GM21576 (cell line): Measurements from ENCODE around the gene MAP1LC3B.

Experiments used
- ATAC-seq: cut with Tn5 transposase; IDR thresholded peaks from one replicate; pipeline ENCODE4 v1.9.1; 2021; ENCODE audit warnings: mild to moderate bottlenecking, moderate library complexity; ENCODE audit not compliant: unreplicated experiment

Gene MAP1LC3B

DNA sequence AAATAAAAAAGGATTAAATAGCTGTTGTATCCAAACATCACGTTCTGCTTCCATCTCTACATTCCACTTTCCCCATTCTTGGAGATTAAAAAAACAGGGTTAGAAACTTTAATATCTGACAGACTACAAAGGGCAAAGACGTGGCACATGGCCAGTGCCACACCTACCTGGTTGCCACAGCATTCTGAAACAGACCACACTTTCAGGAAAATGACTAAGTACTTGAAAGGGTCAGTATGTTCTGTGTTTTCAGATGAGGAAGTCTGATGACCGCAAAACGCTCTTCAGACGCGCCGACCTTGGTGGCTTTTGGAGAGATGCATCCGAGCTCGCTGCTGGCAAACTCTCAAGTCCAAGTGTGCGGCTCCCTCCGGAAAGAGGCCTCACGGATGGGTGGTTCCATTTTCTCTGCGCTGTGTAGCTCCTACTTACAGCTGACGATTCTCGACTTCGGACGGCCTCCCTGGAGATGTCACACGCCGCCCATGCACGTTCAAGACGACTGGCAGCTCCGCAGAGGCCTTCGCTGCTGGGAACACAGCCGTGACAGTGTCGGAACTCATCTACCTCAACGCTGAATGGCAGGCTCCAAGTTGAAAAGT is 15.5 kb downstream of the MAP1LC3B start:
- peak; percentile 55 for ATAC-seq

DNA sequence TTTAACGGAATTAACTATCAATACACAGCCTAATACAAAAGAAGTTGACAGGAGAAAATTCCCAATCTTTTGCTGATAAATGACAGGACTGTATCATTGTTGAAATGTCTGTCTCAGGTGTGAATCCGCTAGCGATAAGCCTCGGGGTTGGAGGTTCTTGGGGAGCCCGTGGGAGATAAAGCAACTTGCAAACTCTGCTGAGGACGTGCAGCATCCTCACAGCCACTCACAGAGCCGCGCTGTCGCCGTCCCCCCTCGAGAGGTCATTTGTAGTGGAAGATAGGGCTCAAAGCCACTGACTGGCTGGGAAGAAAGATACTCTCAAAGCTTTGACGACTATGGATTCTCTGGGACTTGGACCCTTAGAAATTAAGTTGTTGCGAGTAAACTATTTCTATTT is 17.0 kb downstream of the MAP1LC3B start:
- no peak for ATAC-seq

DNA sequence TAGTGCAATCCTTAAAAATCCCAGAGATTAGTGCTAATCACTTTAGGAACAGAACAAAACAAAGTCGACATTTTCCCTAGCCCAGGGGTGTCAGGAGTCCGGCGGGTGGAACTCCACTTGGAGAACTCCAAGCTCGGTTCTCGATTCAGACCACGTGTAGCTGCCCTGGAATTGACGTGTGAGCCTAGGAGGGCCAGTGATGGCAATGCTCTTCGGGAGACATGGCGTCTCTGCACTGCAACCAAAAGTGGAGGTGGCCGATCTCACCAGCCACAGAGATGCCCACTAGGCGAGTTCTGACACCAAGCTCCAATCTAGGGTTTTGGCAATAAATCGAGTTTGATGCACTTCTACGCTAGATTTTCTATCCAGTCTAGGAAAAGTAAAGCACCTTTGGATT is 17.6 kb downstream of the MAP1LC3B start:
- ATAC-seq = no peak

DNA sequence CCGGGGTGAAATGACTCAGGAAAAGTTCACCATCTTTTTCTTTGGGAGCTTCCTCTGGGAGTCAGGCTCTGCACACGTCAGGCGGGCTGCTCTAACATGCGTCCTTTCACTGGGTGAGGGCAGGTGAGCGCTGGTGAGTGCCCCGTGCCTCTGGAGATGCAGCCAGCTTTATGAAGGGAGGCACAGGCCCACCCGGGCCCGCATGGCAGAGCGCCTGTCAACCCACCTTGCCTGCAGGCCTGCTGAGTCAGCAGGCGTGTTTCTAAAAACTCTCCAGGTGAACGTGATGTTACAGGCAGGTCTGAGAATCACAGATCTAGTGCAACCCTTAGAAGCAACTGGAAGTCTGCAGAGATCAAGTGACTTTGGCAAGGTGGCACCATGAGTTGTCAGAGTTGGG is 18.4 kb downstream of the MAP1LC3B start:
- ATAC-seq = no peak

DNA sequence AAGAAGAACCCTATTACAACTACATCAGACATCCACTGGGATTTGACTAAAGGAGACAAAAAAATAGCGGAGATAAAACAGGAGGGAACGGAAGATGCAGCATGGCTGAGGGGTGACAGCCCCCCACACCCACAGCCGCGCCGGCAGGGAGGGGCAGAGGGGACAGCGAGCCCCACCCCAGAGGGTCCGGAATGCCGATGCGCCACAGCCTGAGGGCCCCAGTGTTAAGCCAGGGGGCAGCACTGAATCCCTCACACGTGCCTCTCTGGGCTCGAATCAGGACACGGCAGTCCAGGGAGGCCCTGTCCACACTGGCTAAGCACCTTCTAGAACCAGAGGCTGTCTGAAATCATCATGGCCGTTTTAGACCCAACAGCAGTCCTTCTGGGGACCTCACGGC is 18.8 kb downstream of the MAP1LC3B start:
- no peak for ATAC-seq

DNA sequence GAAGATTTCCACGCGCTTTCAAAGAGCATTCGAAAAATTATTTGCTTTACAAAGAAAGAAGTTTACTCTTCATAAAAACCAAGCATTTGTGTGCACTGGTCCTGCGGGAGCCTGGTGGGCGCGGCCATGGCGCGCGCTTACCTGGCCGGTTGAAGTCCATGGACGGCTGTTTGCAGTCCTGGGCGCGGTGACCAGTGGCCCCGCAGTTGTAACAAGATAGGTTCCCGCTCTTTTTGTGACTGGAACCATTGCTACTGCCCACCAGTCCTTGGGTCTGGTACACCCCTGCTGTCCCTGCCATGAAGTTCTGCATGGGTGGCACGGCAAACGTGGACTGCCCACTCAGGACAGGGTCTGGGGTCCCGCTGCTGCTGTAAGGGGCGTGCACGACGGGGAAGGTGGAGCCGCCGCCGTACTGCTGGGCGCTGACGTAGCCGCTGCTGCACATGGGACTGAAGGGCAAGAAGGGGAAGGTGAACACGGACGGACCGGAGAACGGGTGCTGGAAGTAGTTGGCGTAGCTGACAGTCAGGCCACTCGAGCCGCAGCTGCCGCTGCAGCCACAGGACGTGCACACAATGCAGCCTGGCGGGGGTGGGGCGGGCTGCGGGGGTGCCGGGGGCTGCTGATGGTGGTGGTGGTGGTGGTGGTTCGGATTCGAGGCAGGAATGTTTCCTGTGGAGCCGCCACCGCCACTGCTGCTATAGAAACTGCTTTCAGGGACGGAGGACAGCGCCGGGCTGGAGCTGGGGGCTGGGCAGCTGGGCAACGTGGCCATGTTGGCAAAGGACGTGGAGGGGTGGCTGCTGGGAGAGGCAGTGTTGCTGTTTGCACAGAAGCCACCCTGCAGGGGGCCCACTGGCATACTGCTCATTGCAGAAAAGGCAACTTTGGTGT is 19.5 kb downstream of the MAP1LC3B start:
- ATAC-seq = no peak

DNA sequence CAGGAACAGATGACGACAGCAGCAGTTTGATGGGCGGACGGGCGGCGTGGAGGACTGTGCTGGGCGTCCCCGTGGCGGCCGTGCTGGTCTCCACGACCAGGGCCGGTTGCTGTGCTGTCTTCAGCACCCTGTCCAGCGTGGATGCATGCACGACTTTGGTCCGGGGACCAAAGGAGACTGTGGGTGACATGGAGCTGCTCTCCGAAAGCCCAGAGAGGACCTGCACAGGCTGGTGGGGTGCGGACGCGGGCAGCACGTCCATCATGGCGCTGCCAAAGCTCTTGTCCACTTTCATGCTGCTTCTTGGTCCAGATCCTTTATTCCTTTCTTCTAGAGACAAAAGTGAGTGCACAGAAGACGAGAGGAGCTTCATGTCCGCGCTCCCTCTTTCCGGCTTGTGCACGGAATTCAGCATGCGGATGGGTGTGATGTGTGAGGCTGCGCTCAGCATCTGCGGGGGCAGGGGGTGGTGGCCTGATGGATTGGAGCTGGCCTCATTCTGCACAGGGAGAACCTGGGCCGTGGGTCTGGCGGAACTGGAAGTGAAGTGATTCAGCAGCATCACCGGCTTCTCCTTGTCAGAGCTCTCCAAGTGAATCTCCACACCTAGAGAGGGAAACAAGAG is 20.3 kb downstream of the MAP1LC3B start:
- no peak for ATAC-seq

DNA sequence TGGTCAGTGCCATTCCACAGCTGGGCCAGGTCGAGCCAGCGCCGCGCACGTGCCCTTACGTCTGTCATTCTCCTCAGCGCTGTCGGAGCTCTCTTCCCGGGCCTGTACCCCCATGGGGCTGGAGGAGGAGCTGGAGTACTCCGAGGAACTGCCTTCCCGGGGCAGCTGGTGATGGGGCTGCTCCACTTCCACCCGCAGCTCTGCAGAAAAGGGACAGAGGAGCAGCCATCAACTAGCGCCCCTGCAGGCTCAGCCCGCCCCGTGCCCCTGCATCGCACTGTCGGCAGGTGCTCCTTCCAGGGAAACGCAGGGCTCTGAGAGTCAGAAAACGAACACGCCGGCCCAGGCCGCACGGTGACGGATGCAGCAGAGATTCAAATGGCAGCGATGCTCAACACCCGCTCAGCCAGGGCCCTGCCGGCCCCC is 20.9 kb downstream of the MAP1LC3B start:
- no peak for ATAC-seq

DNA sequence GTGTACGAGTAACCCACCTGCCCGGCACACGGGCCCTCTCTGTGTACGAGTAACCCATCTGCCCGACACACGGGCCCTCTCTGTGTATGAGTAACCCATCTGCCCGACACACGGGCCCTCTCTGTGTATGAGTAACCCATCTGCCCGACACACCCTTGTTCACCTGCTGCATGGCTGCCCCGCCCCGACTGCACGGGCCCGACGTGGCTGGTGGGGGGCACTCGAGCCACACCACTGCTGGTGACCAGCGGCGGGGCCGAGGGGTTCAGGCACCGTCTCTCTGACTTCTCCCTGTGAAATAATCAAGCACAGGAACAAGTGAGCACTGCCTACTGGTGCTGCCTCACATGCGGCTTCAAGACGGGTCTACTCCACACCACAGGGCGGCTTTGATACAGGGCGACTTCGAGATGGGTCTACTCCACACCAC is 22.1 kb downstream of the MAP1LC3B start:
- ATAC-seq = no peak

DNA sequence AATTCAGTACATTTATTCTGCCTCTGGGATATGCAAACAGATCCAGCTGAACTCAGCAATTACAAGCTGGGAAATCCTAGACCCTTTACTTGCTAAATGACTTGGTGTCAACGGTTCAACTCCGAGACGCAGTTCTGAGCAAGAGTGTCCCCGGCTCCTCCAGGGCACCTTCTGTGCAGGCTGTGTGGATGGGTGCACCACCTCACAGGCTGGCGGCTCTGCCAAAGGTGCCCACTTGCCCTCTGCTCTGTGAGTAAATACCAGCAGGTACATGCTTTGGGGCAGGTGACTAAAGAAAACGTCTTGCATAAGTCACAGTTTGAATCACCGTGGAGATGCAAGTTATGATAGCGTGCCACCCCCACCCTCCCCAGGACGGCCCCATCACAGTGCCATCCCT is 23.3 kb downstream of the MAP1LC3B start:
- ATAC-seq = no peak

DNA sequence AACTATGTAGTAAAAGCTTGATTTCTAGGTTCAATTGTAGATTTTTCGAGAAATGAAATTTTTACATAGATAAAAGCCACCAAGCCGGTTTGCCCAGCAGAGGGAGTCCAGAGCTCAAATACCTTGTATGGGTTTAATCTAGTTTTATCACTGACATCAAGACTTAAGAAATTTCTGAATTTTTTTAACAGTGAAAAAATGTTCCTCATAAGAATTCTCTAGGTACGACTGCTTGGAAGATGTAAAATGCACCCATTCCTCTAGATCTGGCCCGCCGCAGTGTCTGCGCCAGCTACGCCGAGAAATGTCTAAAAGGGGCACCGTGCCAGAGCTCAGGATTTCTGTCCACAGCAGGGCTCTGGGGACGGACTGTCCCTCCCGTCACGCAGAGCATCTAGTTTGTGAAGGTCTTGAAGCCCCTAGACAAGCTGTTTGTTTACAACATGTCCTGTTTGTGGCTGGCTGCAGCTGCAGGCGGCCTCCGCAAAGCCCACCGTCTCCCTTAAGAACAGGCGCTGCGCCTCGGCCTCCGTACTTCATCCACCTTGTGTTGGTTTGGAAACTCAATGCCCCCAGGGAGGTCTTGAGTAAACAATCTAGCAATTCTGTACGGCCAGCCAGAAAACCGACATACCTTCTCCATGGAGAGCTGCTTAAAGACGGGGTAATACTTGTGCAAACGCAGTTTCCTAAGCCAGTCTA is 24.8 kb downstream of the MAP1LC3B start:
- ATAC-seq = no peak

DNA sequence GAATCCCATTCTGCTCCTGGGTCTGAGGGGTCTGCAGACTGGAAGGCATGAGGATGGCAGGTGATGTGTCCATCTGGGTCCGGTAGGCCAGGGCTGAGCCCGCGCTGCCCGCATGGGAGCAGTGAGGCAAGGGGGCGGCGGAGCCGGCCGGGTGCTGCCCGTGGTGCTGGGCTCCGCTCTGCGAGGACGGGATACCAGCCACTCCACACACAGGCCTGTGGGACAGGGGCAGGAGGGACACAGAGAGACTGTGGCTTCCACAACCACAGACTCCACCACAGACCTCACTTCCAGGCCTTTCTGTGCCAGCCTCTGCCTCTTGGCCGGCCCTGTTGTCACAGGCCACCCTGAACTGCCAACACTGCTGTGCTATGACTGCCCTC is 25.4 kb downstream of the MAP1LC3B start:
- ATAC-seq = no peak

DNA sequence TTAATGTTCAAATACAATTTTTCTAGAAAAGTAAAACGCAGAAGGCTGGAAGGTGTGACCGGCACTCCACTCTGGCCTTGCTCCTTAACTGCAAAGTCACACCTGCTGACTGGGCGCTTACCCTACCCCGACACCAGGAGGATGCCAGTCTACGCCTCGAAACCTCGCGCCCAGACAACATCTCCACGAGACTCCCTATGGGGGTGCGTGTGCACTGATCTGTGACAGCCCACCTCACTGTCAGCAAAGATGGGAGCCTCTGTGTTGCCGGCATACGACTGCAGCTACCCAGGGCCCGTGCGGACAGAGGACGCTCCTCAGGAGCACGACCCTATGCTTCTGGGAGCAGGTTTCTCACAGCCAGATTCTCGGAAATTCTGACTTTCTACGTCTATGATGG is 26.1 kb downstream of the MAP1LC3B start:
- no peak for ATAC-seq

DNA sequence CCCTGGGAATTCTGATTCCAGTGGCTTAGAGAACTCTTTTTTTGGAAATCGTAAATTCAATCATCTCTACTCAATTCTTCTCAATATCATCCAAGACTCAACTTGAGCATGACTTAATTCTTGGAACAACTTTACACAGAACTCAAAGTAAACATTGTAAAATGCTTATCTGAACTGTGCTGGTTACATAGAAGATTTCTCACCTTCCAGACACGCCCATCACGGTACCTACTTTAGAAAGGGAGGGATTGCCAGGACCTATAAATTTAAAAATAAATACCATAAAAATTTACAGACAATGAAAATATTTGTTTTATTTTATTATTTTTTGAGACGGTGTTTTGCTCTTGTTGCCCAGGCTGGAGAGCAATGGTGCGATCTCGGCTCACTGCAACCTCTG is 26.5 kb downstream of the MAP1LC3B start:
- no peak for ATAC-seq

DNA sequence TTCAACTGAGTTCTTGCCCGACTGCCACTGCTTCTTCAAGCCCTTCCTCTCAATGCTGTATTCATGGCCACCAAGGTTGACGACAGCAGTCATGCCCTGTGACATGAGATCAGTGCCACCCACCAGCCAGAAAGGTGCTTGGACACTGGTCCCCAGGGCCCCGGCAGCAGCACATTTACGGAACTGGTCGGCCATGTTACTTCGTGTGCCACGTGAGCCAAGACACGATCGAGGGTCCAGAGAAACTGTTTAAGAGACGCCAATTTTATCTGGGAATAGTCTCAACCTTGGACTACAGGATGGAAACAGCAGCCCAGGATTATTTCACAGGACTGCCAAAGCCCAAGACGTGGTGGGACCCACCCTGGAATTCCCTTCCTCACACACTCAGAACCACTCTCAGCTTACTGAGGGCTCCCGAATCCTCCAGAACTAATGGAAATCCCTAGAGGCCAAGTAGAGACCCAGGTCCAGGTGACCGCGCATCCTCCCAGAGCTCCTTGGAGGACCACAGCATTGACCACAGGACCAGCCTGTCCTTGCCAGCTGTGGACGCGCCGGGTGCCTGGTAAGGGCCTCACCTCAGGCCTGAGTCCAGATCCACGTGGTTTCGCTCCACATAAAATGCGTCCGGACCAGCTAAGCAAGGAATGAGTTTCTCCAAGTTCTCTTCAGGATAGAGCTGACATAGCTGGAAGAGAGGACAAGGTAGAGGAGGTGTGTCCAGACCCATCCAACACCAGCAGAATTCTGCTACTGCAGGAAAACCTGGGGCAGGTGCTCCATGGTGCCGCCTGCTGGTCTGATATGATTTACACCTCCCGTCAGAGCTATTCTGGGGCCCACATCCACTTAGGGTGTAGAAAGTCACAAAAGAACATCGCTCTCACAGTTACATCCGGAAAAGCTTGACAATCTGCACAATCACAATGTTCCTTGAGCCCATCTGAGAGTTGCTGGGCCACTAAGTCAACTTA is 28.2 kb downstream of the MAP1LC3B start:
- no peak for ATAC-seq

DNA sequence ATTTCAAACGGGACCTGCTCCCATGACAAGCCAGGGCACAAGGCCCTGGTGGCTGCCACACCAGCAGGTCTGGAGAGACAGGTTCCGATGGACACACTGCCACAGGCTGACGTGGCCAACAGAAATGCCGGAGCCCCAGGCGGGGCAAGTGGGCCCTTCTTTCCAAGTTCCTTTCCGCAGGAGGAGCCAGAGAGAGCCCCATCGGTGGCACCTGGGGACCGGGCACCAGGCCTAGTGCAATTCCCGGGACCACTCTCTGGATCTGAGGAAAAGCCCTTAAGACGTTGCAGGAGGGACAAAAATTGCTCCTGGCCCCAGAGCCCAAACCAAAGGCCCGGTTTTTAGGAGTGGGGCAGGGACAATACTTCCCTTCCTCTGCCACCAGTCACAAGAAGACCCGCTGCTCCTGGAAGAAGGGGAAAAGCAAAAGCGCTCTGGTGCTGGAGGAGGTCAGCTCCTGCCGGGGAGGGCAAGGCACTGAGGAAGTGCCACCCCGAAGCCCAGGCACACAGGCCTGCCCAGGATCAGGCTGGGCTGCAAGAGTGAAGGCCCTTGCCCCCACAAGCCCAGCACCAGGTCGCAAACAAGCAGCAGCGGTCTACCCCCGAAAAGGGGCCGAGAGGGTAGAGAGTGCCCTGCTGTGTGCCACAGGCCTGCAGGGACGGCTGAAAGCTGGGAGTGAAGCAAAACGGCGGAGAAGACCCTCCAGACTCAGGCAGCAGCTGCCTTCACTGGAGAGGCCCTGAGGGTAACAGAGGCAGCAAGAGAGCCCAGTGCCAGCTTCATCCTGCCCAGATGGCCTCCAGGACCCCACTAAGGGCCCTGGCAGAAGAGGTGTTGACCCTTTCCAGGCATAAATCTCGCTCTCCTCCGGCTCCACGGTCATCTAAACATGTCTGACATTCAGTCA is 29.1 kb downstream of the MAP1LC3B start:
- ATAC-seq = no peak

DNA sequence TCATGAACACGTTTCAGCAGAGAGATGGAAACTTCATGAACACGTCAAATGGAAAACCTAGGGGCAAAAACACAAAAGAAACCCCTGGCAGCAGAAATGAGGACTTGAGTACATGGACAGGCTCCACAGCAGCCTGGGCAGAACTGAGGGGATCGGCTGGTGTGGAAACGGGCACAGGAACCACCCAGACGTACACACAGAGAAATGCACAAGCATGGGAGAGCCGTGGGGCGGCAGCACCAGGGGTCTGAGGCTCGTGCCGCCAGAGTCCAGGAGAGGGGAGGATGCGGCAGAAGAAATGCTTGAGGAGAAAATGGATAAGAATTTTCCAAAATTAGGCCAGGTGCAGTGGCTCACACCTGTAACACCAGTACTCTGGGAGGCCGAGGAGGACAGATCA is 30.0 kb downstream of the MAP1LC3B start:
- ATAC-seq = no peak

DNA sequence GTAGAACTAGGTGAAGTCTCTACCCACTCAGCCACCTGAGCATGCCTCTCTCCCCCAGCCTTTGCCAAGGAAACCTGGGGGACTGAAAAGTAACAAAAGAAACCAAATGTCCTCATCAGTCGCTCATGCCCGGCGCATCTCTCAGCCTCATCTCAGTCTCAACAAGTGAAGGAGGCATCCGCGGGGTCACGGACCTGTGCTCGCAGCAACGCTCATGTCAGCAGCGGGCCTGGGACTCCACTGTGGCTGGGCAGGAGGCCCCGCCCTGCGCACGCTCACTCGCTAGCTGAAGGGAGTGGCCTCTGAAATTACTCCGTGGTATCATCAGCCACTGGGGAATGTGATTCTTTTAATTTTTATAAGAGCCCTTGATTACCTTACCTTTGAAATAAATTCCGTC is 31.3 kb downstream of the MAP1LC3B start:
- ATAC-seq = no peak

DNA sequence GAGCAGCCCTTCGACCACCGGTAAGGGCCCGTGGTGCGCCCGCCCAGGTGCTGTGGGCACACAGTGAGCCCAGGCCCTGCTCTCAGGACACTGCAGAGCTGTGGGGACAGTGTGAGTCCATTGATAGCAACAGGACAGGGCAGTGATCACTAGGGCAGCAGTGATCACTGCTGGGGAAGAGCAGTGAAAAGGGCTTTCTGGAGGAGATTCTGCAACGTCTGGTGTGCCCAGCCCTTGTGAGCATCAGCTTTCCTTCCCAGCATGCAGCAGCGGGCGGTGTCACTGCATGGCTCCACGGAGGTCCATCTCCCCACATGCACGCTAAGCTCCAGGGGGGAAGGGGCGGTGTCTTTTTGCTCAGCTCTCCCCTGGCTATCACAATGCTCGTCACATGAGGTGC is 32.1 kb downstream of the MAP1LC3B start:
- ATAC-seq = no peak
